ENCODE results near the gene EDA.

- TF ChIP-seq CTCF (conservative IDR thresholded peaks at IDR 0.05; ENCODE audit: low read length): no peak
- TF ChIP-seq EZH2phosphoT487 (IDR thresholded peaks at IDR 0.05; ENCODE audit: borderline replicate concordance, low read depth, low read length): no peak
Observed at GRCh38 chrX:69740317-69740716, 124.4 kb downstream of the EDA start.

Data from OCI-LY7 (cell line).